Sigmoid colon (tissue), 7 donors: Measurements from ENCODE around the gene PXN. TPM values are rescaled to one million over a fixed set of nuclear protein-coding genes. Genes with fewer than 3 reads are reported as not detected.
"Not testable (repeated sequence)": the region's sequence is repeated elsewhere in the genome, so short reads cannot be mapped to it uniquely, and the experiment has no call there.

Source experiments
- DNase-seq: peaks from one replicate; pipeline ENCODE4 v3.0.0-alpha.2; 2019
- H3K27ac ChIP-seq, 4 donors: fragments of 200-600 bp; sonication (generic); one replicate each; pipeline ENCODE4 v1.5.1; 2016 to 2019; ENCODE audit warnings: mild to moderate bottlenecking in 1 of 4
- H3K27me3 ChIP-seq, 3 donors: fragments of 200-600 bp; sonication (generic); one replicate each; pipeline ENCODE4 v1.5.1; 2019; ENCODE audit warnings: mild to moderate bottlenecking in 1 of 3
- H3K36me3 ChIP-seq, 4 donors: fragments of 200-600 bp; sonication (generic); one replicate each; pipeline ENCODE4 v1.5.1; 2016 to 2019
- H3K4me1 ChIP-seq, 4 donors: fragments of 200-600 bp; sonication (generic); one replicate each; pipeline ENCODE4 v1.5.1; 2017 to 2019
- H3K4me3 ChIP-seq, 4 donors: fragments of 200-600 bp; sonication (generic); one replicate each; pipeline ENCODE4 v1.5.1; 2017 to 2019; ENCODE audit warnings: mild to moderate bottlenecking in 2 of 4, moderate library complexity in 1 of 4
- H3K9me3 ChIP-seq, 4 donors: fragments of 200-600 bp in 3 of 4; sonication (generic) in 3 of 4; one replicate each; pipeline versions ENCODE4 v1.5.1 to v1.6.1; 2013 to 2019
- EP300 ChIP-seq, 4 donors: sonication (generic); formaldehyde crosslinking; IDR thresholded peaks; one replicate each; pipeline ENCODE4 v1.6.1; 2017; ENCODE audit warnings: antibody characterized with exemption in 4 of 4
- POLR2A ChIP-seq, 2 donors: fragments of 450-650 bp; IDR thresholded peaks; one replicate each; pipeline ENCODE4 v1.6.1; 2016; ENCODE audit warnings: antibody characterized with exemption in 2 of 2, mild to moderate bottlenecking in 2 of 2, moderate library complexity in 2 of 2
- POLR2AphosphoS5 ChIP-seq, 4 donors: sonication (generic); formaldehyde crosslinking; IDR thresholded peaks; one replicate each; pipeline ENCODE4 v1.6.1; 2017; ENCODE audit warnings: antibody characterized with exemption in 4 of 4
- WGBS, 2 donors: extraction: QIAGEN DNeasy Blood & Tissue Kit; methylation state at CpG; one replicate each; pipeline ENCODE4 v1.1.7; 2013; 5-methylcytosine and 5-hydroxymethylcytosine counted together
- intact Hi-C: fragments of 100-400 bp; cut with DNase I; formaldehyde crosslinking; loops from one replicate; pipeline ENCODE4 v1.15.1; 2023
- polyA plus RNA-seq, 3 donors: library from polyadenylated mRNA; stranded (reverse); fragments of 200-250 nt; gene quantifications; one replicate each; pipeline ENCODE4 v1.2.3, GENCODE V29; 2013
- total RNA-seq, 4 donors: library from RNA; depleted of rRNA; stranded (reverse); fragments of >200 nt; gene quantifications; one replicate each; pipeline ENCODE4 v1.1.0, GENCODE V29; 2016
- TF ChIP-seq, protein P1 (sequence below), 4 experiments: fragments of 450-650 bp in 3 of 4; fragments of 200-600 bp in 1 of 4; IDR thresholded peaks; one replicate each; pipeline ENCODE4 v1.5.1; 2016 to 2019; ENCODE audit warnings: antibody characterized with exemption in 4 of 4, mild to moderate bottlenecking in 3 of 4, moderate library complexity in 2 of 4
- donor health status: healthy with polysubstance abuse.
- donor health status: Bipolar disorder and iron deficiency.
- donor health status: healthy.

The PXN gene
- total and polyA plus RNA-seq, 7 donors = 41.0 to 127 (median 79.3) TPM

DNA sequence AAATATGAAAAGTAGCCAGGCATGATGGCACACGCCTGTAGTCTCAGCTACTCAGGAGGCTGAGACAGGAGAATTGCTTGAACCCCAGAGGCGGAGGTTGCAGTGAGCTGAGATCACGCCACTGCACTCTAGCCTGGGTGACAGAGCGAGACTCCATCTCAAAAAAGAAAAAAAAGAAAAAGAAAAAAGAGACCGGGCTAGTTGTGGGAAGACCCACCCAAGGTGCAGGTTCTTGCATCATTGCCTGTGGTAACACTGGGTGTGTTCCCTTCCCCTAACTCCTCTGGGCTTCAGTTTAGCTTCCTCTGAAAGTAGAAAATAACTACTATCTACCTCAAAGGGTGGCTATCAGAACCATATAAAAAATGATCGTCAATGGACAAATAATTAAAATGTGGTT, 12.2 kb downstream of the PXN start:
- DNase-seq, H3K4me3 ChIP-seq, H3K27me3 ChIP-seq, intact Hi-C loops, H3K9me3 ChIP-seq: not testable (repeated sequence)
- TF ChIP-seq POLR2AphosphoS5 (IDR thresholded peaks at IDR 0.05) = peak in 1 of 4 donors; percentile 10
- Histone ChIP-seq H3K27ac (peak overlapping the region; percentile 82 to 96 (median 90)), H3K36me3 (peaks cover 0 to 15% (median 0%) of the 10 kb centered on the region in 4 donors), H3K4me1 (peaks cover 0 to 97% (median 82%) of the 10 kb centered on the region in 4 donors)
- 47 to 79% methylated on average over 6 of the region's 6 CpGs for WGBS, 2 donors

DNA sequence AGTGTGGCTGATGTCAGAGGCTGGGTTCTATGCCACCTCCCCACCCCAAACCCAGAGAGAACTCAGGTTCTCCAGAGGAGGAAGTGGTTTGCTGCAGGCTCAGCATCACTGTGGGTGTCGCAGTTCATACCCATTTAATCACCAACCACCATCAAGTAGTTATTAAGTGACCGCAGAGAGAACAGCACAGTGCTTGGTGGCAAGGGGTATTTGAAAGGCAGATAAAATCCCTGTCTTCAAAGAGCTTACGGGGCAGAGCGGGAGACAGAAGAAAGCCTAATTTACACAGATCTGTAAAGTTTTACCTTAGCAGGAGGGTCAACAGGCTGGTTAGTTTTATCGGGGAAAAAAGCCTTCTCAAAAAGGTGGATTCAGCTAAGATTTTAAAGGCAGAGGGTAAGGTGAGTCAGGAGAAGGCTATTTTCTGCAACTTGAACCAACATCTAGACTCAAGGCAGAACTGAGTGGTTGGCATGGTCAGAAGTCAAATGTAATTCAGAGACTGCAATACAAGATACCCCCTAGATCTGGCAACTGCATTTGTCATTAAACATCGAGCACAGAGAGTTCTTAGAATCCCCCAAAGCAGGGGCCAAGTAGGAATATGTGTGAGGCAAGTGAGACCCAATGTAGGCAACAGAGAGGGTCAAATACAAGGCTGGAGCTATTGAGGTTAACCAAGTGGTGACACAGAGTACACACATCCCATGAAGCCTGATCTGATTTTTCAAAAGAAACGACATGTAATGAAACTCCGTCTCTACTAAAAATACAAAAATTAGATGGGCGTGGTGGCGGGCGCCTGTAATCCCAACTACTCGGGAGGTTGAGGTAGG, 13.2 kb downstream of the PXN start:
- intact Hi-C loops = no loop called here
- peaks cover 0 to 15% (median 0%) of the 10 kb centered on the region in 4 donors for H3K36me3 ChIP-seq
- no peak overlapping the region for H3K4me3 ChIP-seq
- 76 to 87% methylated on average over 12 of the region's 12 CpGs for WGBS, 2 donors
- H3K9me3 ChIP-seq = no peaks in the 10 kb centered on the region
- DNase-seq = no peak
- TF ChIP-seq, protein P1, sequence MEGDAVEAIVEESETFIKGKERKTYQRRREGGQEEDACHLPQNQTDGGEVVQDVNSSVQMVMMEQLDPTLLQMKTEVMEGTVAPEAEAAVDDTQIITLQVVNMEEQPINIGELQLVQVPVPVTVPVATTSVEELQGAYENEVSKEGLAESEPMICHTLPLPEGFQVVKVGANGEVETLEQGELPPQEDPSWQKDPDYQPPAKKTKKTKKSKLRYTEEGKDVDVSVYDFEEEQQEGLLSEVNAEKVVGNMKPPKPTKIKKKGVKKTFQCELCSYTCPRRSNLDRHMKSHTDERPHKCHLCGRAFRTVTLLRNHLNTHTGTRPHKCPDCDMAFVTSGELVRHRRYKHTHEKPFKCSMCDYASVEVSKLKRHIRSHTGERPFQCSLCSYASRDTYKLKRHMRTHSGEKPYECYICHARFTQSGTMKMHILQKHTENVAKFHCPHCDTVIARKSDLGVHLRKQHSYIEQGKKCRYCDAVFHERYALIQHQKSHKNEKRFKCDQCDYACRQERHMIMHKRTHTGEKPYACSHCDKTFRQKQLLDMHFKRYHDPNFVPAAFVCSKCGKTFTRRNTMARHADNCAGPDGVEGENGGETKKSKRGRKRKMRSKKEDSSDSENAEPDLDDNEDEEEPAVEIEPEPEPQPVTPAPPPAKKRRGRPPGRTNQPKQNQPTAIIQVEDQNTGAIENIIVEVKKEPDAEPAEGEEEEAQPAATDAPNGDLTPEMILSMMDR (IDR thresholded peaks at IDR 0.05) = no peak
- no peak for TF ChIP-seq POLR2AphosphoS5 (IDR thresholded peaks at IDR 0.05)
- TF ChIP-seq EP300 (IDR thresholded peaks at IDR 0.05) = no peak
- TF ChIP-seq POLR2A (IDR thresholded peaks at IDR 0.05) = no peak
- H3K27me3 ChIP-seq = no peaks in the 10 kb centered on the region
- peak overlapping the region; percentile 71 to 96 (median 87) for H3K27ac ChIP-seq
- peaks cover 0 to 97% (median 82%) of the 10 kb centered on the region in 4 donors for H3K4me1 ChIP-seq

- DNase-seq, H3K9me3 ChIP-seq, intact Hi-C loops, H3K27me3 ChIP-seq, H3K4me3 ChIP-seq: not testable (repeated sequence)
- Histone ChIP-seq H3K27ac (peak overlapping the region; percentile 70 to 96 (median 82)), H3K4me1 (peaks cover 0 to 97% (median 82%) of the 10 kb centered on the region in 4 donors), H3K36me3 (peaks cover 0 to 15% (median 0%) of the 10 kb centered on the region in 4 donors)
- 90 to 92% methylated on average over 12 of the region's 12 CpGs for WGBS, 2 donors
These were observed 14.0 kb downstream of the PXN start for GRCh38 chr12:120251364-120252070.

DNA sequence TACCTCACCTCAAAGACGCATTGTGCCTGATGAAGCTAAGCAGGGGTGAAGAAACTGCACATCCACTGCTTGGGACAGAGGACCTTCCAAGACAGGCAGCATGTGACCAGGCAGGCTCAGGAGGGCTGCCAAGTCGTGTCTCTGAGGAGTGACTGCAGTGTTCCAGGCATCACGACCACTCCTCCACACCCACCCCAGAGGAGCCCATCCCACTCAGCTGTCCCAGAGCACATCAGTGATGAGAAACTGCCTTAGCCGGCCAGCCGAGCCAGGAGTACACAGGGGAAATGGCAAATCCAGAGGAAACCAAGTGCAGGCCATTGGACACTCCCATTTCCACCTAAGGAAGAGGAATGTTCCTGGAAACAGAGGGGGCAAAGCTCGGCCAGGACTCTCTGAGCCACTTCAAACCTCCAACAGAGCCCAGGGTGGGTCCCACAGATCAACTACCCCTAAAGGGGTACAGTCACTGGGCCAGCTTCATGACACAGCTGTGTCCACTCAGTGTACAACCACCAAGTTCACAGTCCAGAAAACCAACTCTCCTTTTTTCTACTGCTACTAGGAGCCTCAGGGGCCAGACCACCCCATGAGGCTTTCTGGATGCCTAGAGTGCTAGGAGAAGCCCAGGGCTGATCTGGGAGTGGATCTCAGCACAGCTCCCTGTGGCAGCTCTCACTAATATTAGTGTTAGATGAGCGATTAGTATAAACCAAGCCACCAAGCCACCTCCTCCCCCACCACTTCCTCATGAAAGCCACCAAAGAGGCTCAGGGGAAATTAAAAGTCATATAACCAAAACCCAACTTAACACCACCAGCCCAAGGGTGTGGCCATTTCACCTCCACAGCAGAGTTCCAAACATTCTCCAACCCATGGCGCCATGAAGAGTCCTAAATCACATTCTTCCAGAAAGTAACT, 15.4 kb downstream of the PXN start:
- peak in 2 of 4 donors; percentile 27 to 59 for TF ChIP-seq POLR2AphosphoS5 (IDR thresholded peaks at IDR 0.05)
- TF ChIP-seq EP300 (IDR thresholded peaks at IDR 0.05) = no peak
- no peaks in the 10 kb centered on the region for H3K9me3 ChIP-seq
- peak; percentile 91 for DNase-seq
- no peaks in the 10 kb centered on the region for H3K27me3 ChIP-seq
- peak overlapping the region; percentile 70 to 96 (median 82) for H3K27ac ChIP-seq
- H3K4me1 ChIP-seq = peaks cover 0 to 97% (median 76%) of the 10 kb centered on the region in 4 donors
- 54 to 77% methylated on average over 8 of the region's 8 CpGs for WGBS, 2 donors
- H3K4me3 ChIP-seq = peak overlapping the region in 1 of 4 donors; percentile 2
- peaks cover 0 to 6% (median 0%) of the 10 kb centered on the region in 4 donors for H3K36me3 ChIP-seq
- intact Hi-C loops = no loop called here

GRCh38 chr12:120249266-120249874, 16.2 kb downstream of the PXN start:
- TF ChIP-seq, protein P1 (IDR thresholded peaks at IDR 0.05) = no peak
- TF ChIP-seq POLR2A (IDR thresholded peaks at IDR 0.05) = no peak
- no peak for TF ChIP-seq EP300 (IDR thresholded peaks at IDR 0.05)
- no peak for TF ChIP-seq POLR2AphosphoS5 (IDR thresholded peaks at IDR 0.05)
- peak overlapping the region; percentile 70 to 96 (median 82) for H3K27ac ChIP-seq
- H3K4me3 ChIP-seq = peak overlapping the region in 2 of 4 donors; percentile 2 to 13
- H3K27me3 ChIP-seq = no peaks in the 10 kb centered on the region
- intact Hi-C loops = no loop called here
- H3K4me1 ChIP-seq = peaks cover 0 to 95% (median 78%) of the 10 kb centered on the region in 4 donors
- no peak for DNase-seq
- no peaks in the 10 kb centered on the region for H3K36me3 ChIP-seq
- 69 to 85% methylated on average over 4 of the region's 4 CpGs for WGBS, 2 donors
- H3K9me3 ChIP-seq = no peaks in the 10 kb centered on the region
